NB4 (cell line): ENCODE results near the gene CDC73.

Source experiments
- DNase-seq: peaks from one replicate; pipeline ENCODE4 v3.0.0; 2010; ENCODE audit warnings: low read depth
- H3K4me3 ChIP-seq: one replicate; pipeline ENCODE4 v1.5.1; 2011; ENCODE audit warnings: mild to moderate bottlenecking, low read depth, low read length, moderate library complexity
- MAX ChIP-seq: IDR thresholded peaks from 2 replicates; pipeline ENCODE4 v1.6.1; 2011; ENCODE audit warnings: low read depth, low read length
- MYC ChIP-seq: IDR thresholded peaks from 2 replicates; pipeline ENCODE4 v1.6.1; 2011; ENCODE audit warnings: low read depth, low read length
- POLR2A ChIP-seq: IDR thresholded peaks from 2 replicates; pipeline ENCODE4 v1.6.1; 2011; ENCODE audit warnings: mild to moderate bottlenecking; ENCODE audit not compliant: insufficient read length; ENCODE audit errors: extremely low read depth
- TF ChIP-seq, protein P1 (sequence below): IDR thresholded peaks from one replicate; pipeline ENCODE4 v1.5.1; 2012; ENCODE audit warnings: low read depth, low read length

CDC73 gene

GRCh38 chr1:193157360-193157759 is 35.5 kb downstream of the CDC73 start:
- no peak for DNase-seq
- TF ChIP-seq, protein P1, sequence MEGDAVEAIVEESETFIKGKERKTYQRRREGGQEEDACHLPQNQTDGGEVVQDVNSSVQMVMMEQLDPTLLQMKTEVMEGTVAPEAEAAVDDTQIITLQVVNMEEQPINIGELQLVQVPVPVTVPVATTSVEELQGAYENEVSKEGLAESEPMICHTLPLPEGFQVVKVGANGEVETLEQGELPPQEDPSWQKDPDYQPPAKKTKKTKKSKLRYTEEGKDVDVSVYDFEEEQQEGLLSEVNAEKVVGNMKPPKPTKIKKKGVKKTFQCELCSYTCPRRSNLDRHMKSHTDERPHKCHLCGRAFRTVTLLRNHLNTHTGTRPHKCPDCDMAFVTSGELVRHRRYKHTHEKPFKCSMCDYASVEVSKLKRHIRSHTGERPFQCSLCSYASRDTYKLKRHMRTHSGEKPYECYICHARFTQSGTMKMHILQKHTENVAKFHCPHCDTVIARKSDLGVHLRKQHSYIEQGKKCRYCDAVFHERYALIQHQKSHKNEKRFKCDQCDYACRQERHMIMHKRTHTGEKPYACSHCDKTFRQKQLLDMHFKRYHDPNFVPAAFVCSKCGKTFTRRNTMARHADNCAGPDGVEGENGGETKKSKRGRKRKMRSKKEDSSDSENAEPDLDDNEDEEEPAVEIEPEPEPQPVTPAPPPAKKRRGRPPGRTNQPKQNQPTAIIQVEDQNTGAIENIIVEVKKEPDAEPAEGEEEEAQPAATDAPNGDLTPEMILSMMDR, result no peak
- TF ChIP-seq MAX (no peak), POLR2A (no peak), MYC (no peak)
- no peak overlapping the region for H3K4me3 ChIP-seq

GRCh38 chr1:193176113-193176512 is 54.3 kb downstream of the CDC73 start:
- DNase-seq, result no peak
- H3K4me3 ChIP-seq, result no peak overlapping the region
- no peak for TF ChIP-seq MYC
- TF ChIP-seq MAX, result no peak
- TF ChIP-seq, protein P1, result no peak
- TF ChIP-seq POLR2A, result no peak

DNA sequence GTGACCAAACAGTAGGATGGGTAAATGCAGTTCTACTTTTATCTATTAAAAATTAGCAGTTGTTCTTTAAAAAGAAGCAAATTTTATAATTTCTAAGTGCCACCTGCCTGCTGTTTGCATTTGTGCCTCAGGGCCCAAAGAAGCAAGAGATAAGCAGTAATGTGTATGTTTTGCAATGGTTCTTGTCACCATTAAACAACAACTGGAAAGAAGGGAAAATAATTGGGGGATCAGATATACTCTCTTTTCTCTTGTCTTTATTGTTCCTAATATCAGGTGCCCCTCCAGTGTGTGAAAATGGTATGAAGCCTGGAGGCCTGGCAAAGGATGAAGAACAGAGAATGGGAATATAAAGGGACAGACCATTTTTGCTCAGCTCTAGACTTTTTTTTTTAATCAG is 55.0 kb downstream of the CDC73 start:
- no peak overlapping the region for H3K4me3 ChIP-seq
- DNase-seq, result no peak
- TF ChIP-seq, protein P1, result no peak
- TF ChIP-seq POLR2A (no peak), MAX (no peak), MYC (no peak)

DNA sequence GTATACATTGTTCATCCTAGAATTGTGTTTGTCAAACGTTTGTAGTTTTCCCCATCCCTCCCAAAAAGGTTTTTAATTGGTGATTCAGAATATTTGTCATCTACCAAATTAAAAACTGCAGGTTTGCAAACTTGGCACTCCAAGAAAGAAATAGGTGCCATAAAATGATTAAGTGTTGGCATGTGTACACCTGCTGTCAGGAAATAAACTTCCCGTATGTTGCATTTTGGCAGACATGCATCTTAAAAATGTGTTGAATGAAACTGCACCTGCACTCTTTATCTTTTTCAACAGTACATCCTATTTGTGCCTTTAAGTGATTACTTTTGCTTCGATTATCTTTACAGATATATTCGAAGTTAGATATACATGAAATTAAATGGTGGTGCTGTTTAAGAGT is 57.3 kb downstream of the CDC73 start:
- TF ChIP-seq MAX (no peak), MYC (no peak), POLR2A (no peak)
- TF ChIP-seq, protein P1, result no peak
- H3K4me3 ChIP-seq, result no peak overlapping the region
- no peak for DNase-seq

DNA sequence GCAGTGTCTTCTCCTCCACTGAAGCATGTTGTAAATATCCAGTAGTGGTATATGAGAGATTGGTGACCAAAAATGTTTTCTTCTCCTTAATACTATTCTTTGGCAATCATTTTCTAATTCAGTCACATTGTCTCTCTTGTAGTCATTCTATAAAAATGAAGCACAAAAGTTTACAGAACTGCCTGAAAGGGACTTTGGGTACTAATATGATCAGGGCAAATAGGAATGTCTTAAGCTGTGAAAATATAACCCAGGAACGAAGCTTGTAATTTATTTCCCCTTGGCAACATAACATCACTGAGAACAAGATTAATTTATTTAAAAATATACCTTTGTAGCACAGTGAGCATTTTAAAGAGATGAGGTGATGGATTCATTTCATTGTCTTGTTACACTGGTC is 59.7 kb downstream of the CDC73 start:
- DNase-seq, result no peak
- TF ChIP-seq POLR2A (no peak), MAX (no peak), MYC (no peak)
- TF ChIP-seq, protein P1, result no peak
- H3K4me3 ChIP-seq, result no peak overlapping the region

- TF ChIP-seq POLR2A, result no peak
- no peak for TF ChIP-seq MYC
- no peak for DNase-seq
- no peak overlapping the region for H3K4me3 ChIP-seq
These were observed 60.2 kb downstream of the CDC73 start for GRCh38 chr1:193181985-193182384.
